Neuronal stem cell (in vitro differentiated cells): ENCODE results near the gene ZNF683.

Experiments used
- DNase-seq: peaks from one replicate; pipeline ENCODE4 v3.0.0-alpha.2; 2013; ENCODE audit warnings: low spot score
- H2AFZ ChIP-seq: one replicate; pipeline ENCODE4 v1.6.1; 2013; ENCODE audit warnings: mild to moderate bottlenecking, low read length, inconsistent platforms
- H2AK5ac ChIP-seq: 2 replicates; pipeline ENCODE4 v1.6.1; 2013; ENCODE audit warnings: low read depth, mild to moderate bottlenecking, inconsistent platforms, low read length, moderate library complexity, mixed read lengths
- H2BK120ac ChIP-seq: 2 replicates; pipeline ENCODE4 v1.6.1; 2013; ENCODE audit warnings: low read depth, mild to moderate bottlenecking, inconsistent platforms, low read length, moderate library complexity, mixed read lengths
- H2BK12ac ChIP-seq: one replicate; pipeline ENCODE4 v1.6.1; 2013; ENCODE audit warnings: low read length, inconsistent platforms
- H2BK15ac ChIP-seq: 2 replicates; pipeline ENCODE4 v1.6.1; 2013; ENCODE audit warnings: mild to moderate bottlenecking, low read length, inconsistent platforms, mixed read lengths
- H2BK5ac ChIP-seq: one replicate; pipeline ENCODE4 v1.6.1; 2013; ENCODE audit warnings: inconsistent platforms, mild to moderate bottlenecking, low read length, moderate library complexity
- H3K14ac ChIP-seq: one replicate; pipeline ENCODE4 v1.6.1; 2013; ENCODE audit warnings: low read length, inconsistent platforms
- H3K18ac ChIP-seq: 2 replicates; pipeline ENCODE4 v1.6.1; 2013; ENCODE audit warnings: low read length, inconsistent platforms
- H3K23ac ChIP-seq: 2 replicates; pipeline ENCODE4 v1.6.1; 2013; ENCODE audit warnings: low read depth, mild to moderate bottlenecking, mixed read lengths, low read length, inconsistent platforms; ENCODE audit not compliant: poor library complexity
- H3K27ac ChIP-seq: replicated peaks from 3 replicates; pipeline ENCODE4 v1.5.1; 2013; ENCODE audit warnings: low read length, inconsistent platforms
- H3K27me3 ChIP-seq, 3 experiments: 2 replicates each; pipeline ENCODE4 v1.6.1; 2013; ENCODE audit warnings: low read length in 3 of 3, mild to moderate bottlenecking in 2 of 3, inconsistent platforms in 1 of 3, low read depth in 1 of 3, mixed read lengths in 1 of 3, moderate library complexity in 1 of 3; ENCODE audit not compliant: control insufficient read depth in 3 of 3, insufficient read depth in 3 of 3
- H3K36me3 ChIP-seq, 2 donors: replicated peaks in 1 of 2; 2 replicates each; pipeline ENCODE4 v1.6.1; 2013; ENCODE audit warnings: low read length in 2 of 2; ENCODE audit not compliant: control insufficient read depth in 2 of 2, insufficient read depth in 2 of 2
- H3K4ac ChIP-seq: 2 replicates; pipeline ENCODE4 v1.6.1; 2013; ENCODE audit warnings: inconsistent platforms, mild to moderate bottlenecking, low read length, moderate library complexity
- H3K4me1 ChIP-seq, 2 donors: 1 replicate in 1 of 2; 2 replicates in 1 of 2; pipeline ENCODE4 v1.6.1; 2013; ENCODE audit warnings: low read length in 2 of 2, low read depth in 1 of 2; ENCODE audit not compliant: control insufficient read depth in 2 of 2, insufficient read depth in 1 of 2
- H3K4me2 ChIP-seq: one replicate; pipeline ENCODE4 v1.6.1; 2013; ENCODE audit warnings: mild to moderate bottlenecking, low read length, inconsistent platforms; ENCODE audit not compliant: insufficient read depth, poor library complexity, severe bottlenecking
- H3K4me3 ChIP-seq, 2 donors: 2 replicates each; pipeline ENCODE4 v1.5.1; 2013; ENCODE audit warnings: low read length in 2 of 2, mild to moderate bottlenecking in 2 of 2, inconsistent platforms in 1 of 2, moderate library complexity in 1 of 2
- H3K79me1 ChIP-seq: one replicate; pipeline ENCODE4 v1.6.1; 2013; ENCODE audit warnings: low read depth, mild to moderate bottlenecking, inconsistent platforms, low read length, moderate library complexity
- H3K9ac ChIP-seq: one replicate; pipeline ENCODE4 v1.6.1; 2013; ENCODE audit warnings: mild to moderate bottlenecking, low read depth, low read length, inconsistent platforms; ENCODE audit not compliant: poor library complexity
- H3K9me3 ChIP-seq, 2 donors: replicated peaks in 1 of 2; 2 replicates each; pipeline versions ENCODE3 to v1.6.1; 2013; ENCODE audit warnings: low read length in 2 of 2, mild to moderate bottlenecking in 2 of 2, inconsistent platforms in 1 of 2, low read depth in 1 of 2, mixed read lengths in 1 of 2, moderate library complexity in 1 of 2; ENCODE audit not compliant: control insufficient read depth in 2 of 2, insufficient read depth in 1 of 2
- H4K8ac ChIP-seq: one replicate; pipeline ENCODE4 v1.6.1; 2013; ENCODE audit warnings: low read depth, mild to moderate bottlenecking, inconsistent platforms, low read length, moderate library complexity
- H4K91ac ChIP-seq: one replicate; pipeline ENCODE4 v1.6.1; 2013; ENCODE audit warnings: low read length, low read depth, mild to moderate bottlenecking, inconsistent platforms; ENCODE audit not compliant: poor library complexity
- WGBS, 2 donors: extraction: QIAGEN DNeasy Blood & Tissue Kit; methylation state at CpG; one replicate each; pipeline ENCODE4 v1.1.7; 2013; ENCODE audit warnings: missing lambda C conversion rate in 2 of 2, mixed read lengths in 1 of 2; ENCODE audit not compliant: insufficient read length in 2 of 2, insufficient replicate concordance in 1 of 2; ENCODE audit errors: extremely low coverage in 2 of 2; 5-methylcytosine and 5-hydroxymethylcytosine counted together

Gene ZNF683

GRCh38 chr1:26399034-26399433 is 26.5 kb upstream of the ZNF683 start:
- Histone ChIP-seq H3K23ac (no peak overlapping the region), H3K4me1 (peaks cover 7 to 9% of the 10 kb centered on the region in 2 donors), H3K14ac (no peak overlapping the region), H3K27me3 (no peaks in the 10 kb centered on the region), H3K4me2 (no peak overlapping the region), H3K79me1 (no peaks in the 10 kb centered on the region), H2BK15ac (no peak overlapping the region), H3K4ac (no peak overlapping the region), H2BK120ac (no peak overlapping the region), H2BK5ac (no peak overlapping the region), H4K8ac (no peak overlapping the region), H2BK12ac (no peak overlapping the region), H3K36me3 (no peaks in the 10 kb centered on the region), H2AK5ac (no peak overlapping the region), H2AFZ (no peak overlapping the region), H3K9ac (no peak overlapping the region), H3K9me3 (peaks cover 0 to 2% of the 10 kb centered on the region in 2 donors), H3K18ac (no peak overlapping the region), H3K4me3 (no peak overlapping the region), H3K27ac (no peak overlapping the region), H4K91ac (no peak overlapping the region)
- no CpG with 5 or more reads among the region's 3 CpGs for WGBS, 2 donors
- DNase-seq = no peak

GRCh38 chr1:26395754-26396153 is 23.2 kb upstream of the ZNF683 start:
- DNase-seq = no peak
- H3K79me1 ChIP-seq = no peaks in the 10 kb centered on the region
- no peak overlapping the region for H2BK15ac ChIP-seq
- H2BK12ac ChIP-seq = no peak overlapping the region
- H3K9me3 ChIP-seq = peaks cover 0 to 2% of the 10 kb centered on the region in 2 donors
- no peak overlapping the region for H3K18ac ChIP-seq
- H2AK5ac ChIP-seq = no peak overlapping the region
- H3K9ac ChIP-seq = no peak overlapping the region
- no CpG with 5 or more reads among the region's 8 CpGs for WGBS, 2 donors
- no peak overlapping the region for H3K23ac ChIP-seq
- no peak overlapping the region for H4K8ac ChIP-seq
- no peak overlapping the region for H3K4me2 ChIP-seq
- H2AFZ ChIP-seq = no peak overlapping the region
- H3K27ac ChIP-seq = no peak overlapping the region
- no peak overlapping the region for H3K14ac ChIP-seq
- H3K4me1 ChIP-seq = peaks cover 10 to 11% of the 10 kb centered on the region in 2 donors
- H2BK5ac ChIP-seq = no peak overlapping the region
- H3K36me3 ChIP-seq = no peaks in the 10 kb centered on the region
- no peak overlapping the region for H2BK120ac ChIP-seq
- H3K4ac ChIP-seq = no peak overlapping the region
- no peaks in the 10 kb centered on the region for H3K27me3 ChIP-seq
- H3K4me3 ChIP-seq = no peak overlapping the region
- no peak overlapping the region for H4K91ac ChIP-seq

DNA sequence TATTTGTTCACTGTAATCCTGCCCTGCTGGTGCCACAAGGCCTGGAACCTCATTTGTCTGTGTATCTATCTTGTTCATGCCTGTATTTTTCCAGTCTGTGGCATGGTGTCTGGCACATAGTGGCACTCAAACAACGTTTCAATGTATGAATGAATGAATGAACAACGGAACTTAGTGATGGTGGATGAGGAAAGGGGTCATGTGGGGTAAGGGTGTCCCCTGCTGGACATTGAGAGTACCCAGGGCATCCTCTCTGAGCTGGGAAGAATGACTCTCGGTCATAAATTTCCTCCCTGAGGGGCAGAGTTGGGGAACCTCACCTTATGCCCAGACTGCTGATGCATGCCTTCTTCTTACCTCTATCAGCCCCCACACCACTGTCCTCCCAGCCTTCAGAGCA is 18.9 kb upstream of the ZNF683 start:
- Histone ChIP-seq H2BK12ac (no peak overlapping the region), H2BK5ac (no peak overlapping the region), H3K18ac (no peak overlapping the region), H3K27me3 (no peaks in the 10 kb centered on the region), H2BK120ac (no peak overlapping the region), H3K9me3 (peaks cover 0 to 2% of the 10 kb centered on the region in 2 donors), H4K91ac (no peak overlapping the region), H3K4me1 (peaks cover 17 to 23% of the 10 kb centered on the region in 2 donors), H3K79me1 (no peaks in the 10 kb centered on the region), H3K36me3 (no peaks in the 10 kb centered on the region), H3K23ac (no peak overlapping the region), H2AFZ (peak overlapping the region; percentile 2), H3K14ac (no peak overlapping the region), H4K8ac (no peak overlapping the region), H3K27ac (no peak overlapping the region), H3K4me3 (no peak overlapping the region), H3K9ac (no peak overlapping the region), H2AK5ac (no peak overlapping the region), H3K4me2 (no peak overlapping the region), H3K4ac (no peak overlapping the region), H2BK15ac (no peak overlapping the region)
- no CpG with 5 or more reads among the region's 3 CpGs for WGBS, 2 donors
- no peak for DNase-seq

GRCh38 chr1:26389604-26390247 is 17.2 kb upstream of the ZNF683 start:
- no peak overlapping the region for H3K9ac ChIP-seq
- peak overlapping the region; percentile 6 for H3K23ac ChIP-seq
- no peaks in the 10 kb centered on the region for H3K36me3 ChIP-seq
- peak overlapping the region; percentile 56 for H4K8ac ChIP-seq
- peak overlapping the region; percentile 31 for H2AFZ ChIP-seq
- no peak overlapping the region for H3K4ac ChIP-seq
- peak overlapping the region; percentile 68 for H2BK5ac ChIP-seq
- peak overlapping the region; percentile 46 for H2BK15ac ChIP-seq
- H4K91ac ChIP-seq = no peak overlapping the region
- no peaks in the 10 kb centered on the region for H3K9me3 ChIP-seq
- peak overlapping the region; percentile 30 for H3K18ac ChIP-seq
- H2BK12ac ChIP-seq = no peak overlapping the region
- H3K14ac ChIP-seq = no peak overlapping the region
- no CpG with 5 or more reads among the region's 4 CpGs for WGBS, 2 donors
- no peaks in the 10 kb centered on the region for H3K79me1 ChIP-seq
- no peak overlapping the region for H3K27ac ChIP-seq
- peak overlapping the region; percentile 59 for H2AK5ac ChIP-seq
- no peak overlapping the region for H3K4me3 ChIP-seq
- H2BK120ac ChIP-seq = no peak overlapping the region
- H3K27me3 ChIP-seq = no peaks in the 10 kb centered on the region
- DNase-seq = no peak
- peaks cover 14 to 23% of the 10 kb centered on the region in 2 donors for H3K4me1 ChIP-seq
- no peak overlapping the region for H3K4me2 ChIP-seq
